ENCODE results near the gene ZNF428. TPM values are rescaled to one million over a fixed set of nuclear protein-coding genes. Genes with fewer than 3 reads are reported as not detected.
A peak's percentile ranks its signal among the peaks of the same experiment; 100 is the strongest.

Gene ZNF428
- total RNA-seq, 1 donor = 25.0 TPM

DNA sequence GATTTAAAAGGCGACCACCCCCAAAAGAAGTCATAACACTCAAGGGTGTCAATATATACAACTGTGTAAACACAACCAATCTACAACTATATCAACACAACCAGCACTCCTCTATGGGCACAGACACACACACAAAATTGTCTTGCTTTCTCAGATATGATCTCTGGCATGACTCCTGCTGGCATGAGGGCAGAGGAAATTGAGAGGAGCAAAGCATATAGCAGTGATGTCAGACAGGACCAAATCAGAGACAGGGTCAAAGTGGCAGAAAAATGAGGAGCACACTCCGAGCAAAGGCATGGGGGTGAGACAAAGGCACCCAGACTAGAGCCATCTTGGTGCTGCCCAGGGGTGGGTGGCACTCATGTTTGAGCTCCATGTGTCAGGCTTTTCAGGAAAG, 33.1 kb downstream of the ZNF428 start:
- DNase-seq (ENCODE audit: low read depth) = no peak
- TF ChIP-seq CTCF (IDR thresholded peaks at IDR 0.05; ENCODE audit: insufficient read depth, low read depth, low read length) = no peak
- no peak overlapping the region for H3K4me3 ChIP-seq (ENCODE audit: low read depth, low read length)

GRCh38 chr19:43584484-43584883, 34.9 kb downstream of the ZNF428 start:
- no peak for DNase-seq (ENCODE audit: low read depth)
- H3K4me3 ChIP-seq (ENCODE audit: low read depth, low read length) = no peak overlapping the region
- TF ChIP-seq CTCF (IDR thresholded peaks at IDR 0.05; ENCODE audit: insufficient read depth, low read depth, low read length) = no peak

DNA sequence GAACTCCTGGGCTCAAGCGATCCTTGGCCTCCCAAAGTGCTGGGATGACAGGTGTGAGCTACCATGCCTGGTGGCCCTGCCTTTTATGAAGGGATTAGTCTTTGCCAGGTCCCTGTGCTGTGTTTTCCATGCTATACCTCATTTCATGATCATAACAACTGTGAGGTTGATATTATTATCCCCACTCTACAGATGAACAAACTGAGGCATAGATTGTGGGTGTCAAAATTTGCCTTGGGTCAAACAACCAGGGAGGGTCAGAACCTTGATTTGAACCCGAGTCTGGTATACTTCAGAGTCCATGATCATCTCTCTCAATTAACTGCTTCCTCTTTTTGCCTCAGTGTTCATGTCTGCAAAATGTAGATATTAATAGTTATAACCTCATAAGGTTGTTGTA, 36.9 kb downstream of the ZNF428 start:
- no peak for TF ChIP-seq CTCF (IDR thresholded peaks at IDR 0.05; ENCODE audit: insufficient read depth, low read depth, low read length)
- no peak overlapping the region for H3K4me3 ChIP-seq (ENCODE audit: low read depth, low read length)
- no peak for DNase-seq (ENCODE audit: low read depth)

- no peak for TF ChIP-seq CTCF (IDR thresholded peaks at IDR 0.05; ENCODE audit: insufficient read depth, low read depth, low read length)
- no peak for DNase-seq (ENCODE audit: low read depth)
- H3K4me3 ChIP-seq (ENCODE audit: low read depth, low read length) = no peak overlapping the region
Measured at GRCh38 chr19:43581467-43581866, 38.0 kb downstream of the ZNF428 start.

GRCh38 chr19:43578787-43579186, 40.6 kb downstream of the ZNF428 start:
- H3K4me3 ChIP-seq (ENCODE audit: low read depth, low read length) = no peak overlapping the region
- TF ChIP-seq CTCF (IDR thresholded peaks at IDR 0.05; ENCODE audit: insufficient read depth, low read depth, low read length) = no peak
- DNase-seq (ENCODE audit: low read depth) = no peak

DNA sequence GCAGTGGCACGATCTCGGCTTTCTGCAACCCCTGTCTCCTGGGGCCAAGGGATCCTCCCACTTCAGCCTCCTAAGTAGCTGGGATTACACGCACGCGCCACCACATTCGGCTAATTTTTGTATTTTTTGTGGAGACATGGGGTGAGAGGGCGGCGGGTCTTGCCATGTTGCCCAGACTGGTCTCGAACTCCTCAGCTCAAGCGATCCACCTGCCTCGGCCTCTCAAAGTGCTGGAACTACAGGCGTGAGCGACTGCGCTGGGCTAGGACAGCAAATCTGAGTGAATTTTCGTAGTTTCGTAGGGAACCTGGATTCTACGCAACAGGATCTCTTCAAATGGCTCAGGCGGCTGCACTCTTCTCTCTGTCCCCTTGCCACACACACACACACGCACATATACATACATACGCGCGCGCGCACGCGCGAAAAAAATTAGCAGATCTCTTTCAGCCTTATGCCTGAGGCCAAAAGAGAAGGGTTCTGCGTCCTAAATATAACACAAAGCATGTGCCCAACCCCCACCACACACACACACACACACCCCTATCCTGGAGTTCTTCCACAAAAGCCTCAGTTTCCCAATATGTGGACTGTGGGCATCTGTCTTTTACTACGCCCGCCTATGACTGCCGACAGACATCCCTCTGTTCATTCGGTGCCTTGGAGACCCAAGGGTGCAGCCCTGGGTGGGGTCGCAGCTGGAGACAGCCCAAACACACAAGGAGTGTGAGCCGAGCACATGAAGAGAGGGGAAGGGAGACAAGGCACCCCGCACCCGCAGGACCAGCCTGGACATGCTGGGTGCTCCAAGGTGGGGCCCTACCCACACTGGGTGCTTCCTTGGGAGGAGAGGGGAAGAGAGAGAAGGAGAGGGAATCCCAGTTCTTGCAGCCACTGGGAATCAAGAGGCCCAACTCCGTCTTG, 43.2 kb downstream of the ZNF428 start:
- TF ChIP-seq CTCF (IDR thresholded peaks at IDR 0.05; ENCODE audit: insufficient read depth, low read depth, low read length) = no peak
- peak overlapping the region; percentile 93 for H3K4me3 ChIP-seq (ENCODE audit: low read depth, low read length)
- peak; percentile 51 for DNase-seq (ENCODE audit: low read depth)

Measured in fibroblast of villous mesenchyme (primary cell).